Neural cell (in vitro differentiated cells): ENCODE results near the gene THEM5.

Experiments
- EP300 ChIP-seq: fragments of 450-650 bp; conservative IDR thresholded peaks from 2 replicates; pipeline ENCODE4 v1.6.1; 2014; ENCODE audit warnings: antibody characterized with exemption, mild to moderate bottlenecking, moderate library complexity; ENCODE audit not compliant: poor library complexity, severe bottlenecking
- MXI1 ChIP-seq: fragments of 450-650 bp; conservative IDR thresholded peaks from 2 replicates; pipeline ENCODE4 v1.6.1; 2014; ENCODE audit warnings: antibody characterized with exemption, mild to moderate bottlenecking; ENCODE audit not compliant: poor library complexity, severe bottlenecking
- RAD21 ChIP-seq: fragments of 450-650 bp; conservative IDR thresholded peaks from 2 replicates; pipeline ENCODE4 v1.6.1; 2014; ENCODE audit warnings: antibody characterized with exemption, mild to moderate bottlenecking, moderate library complexity
- TAF1 ChIP-seq: IDR thresholded peaks from 2 replicates; pipeline ENCODE4 v1.6.1; 2012; ENCODE audit warnings: low read depth
- TF ChIP-seq, protein P1 (sequence below): fragments of 450-650 bp; IDR thresholded peaks from 2 replicates; pipeline ENCODE4 v1.5.1; 2014; ENCODE audit warnings: antibody characterized with exemption, mild to moderate bottlenecking, moderate library complexity; ENCODE audit not compliant: poor library complexity, severe bottlenecking
- TF ChIP-seq, protein P2 (sequence below): IDR thresholded peaks from 2 replicates; pipeline ENCODE4 v1.6.1; 2012; ENCODE audit warnings: borderline replicate concordance

DNA sequence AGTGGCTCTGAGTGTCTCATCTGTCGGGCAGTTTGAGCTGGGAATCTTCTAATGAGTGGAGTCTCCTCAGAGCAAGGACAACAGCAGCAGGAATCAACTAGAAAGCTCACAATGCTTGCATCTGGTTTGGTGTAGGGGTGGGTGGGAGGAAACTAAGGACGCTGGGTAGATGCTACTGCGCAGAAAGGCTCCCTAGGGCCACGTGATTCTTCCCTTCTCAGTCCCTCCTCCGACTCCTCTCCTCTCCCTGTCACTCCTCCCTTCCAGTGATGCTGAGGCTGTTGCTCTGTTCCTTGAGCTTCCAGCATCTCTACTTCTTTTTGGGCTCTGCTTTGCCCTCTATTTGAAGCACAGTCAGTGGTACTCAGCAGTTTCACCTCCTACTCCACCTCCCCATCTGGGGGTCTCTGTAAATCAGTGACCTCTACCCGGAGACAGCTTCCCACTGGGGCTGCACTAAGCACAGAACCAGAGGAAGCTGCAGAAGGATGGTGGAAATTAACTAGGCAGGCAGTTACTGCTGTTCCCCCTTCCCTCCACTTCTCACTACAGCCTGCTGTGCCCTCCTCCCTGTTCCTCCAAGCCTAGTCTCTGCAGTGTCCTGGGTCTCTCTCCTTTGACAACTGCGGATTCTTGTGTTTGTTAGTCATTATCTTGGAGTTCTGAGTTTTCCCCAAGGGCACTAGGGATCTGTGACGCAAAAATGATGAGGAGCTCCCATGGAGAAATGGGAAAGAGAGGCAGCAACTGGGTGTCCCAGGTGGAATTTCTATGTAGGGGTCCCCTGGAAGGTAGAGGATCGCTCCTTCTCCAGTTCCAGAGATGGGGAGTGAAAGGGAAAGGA lies 54.1 kb downstream of the THEM5 start:
- TF ChIP-seq, protein P1, sequence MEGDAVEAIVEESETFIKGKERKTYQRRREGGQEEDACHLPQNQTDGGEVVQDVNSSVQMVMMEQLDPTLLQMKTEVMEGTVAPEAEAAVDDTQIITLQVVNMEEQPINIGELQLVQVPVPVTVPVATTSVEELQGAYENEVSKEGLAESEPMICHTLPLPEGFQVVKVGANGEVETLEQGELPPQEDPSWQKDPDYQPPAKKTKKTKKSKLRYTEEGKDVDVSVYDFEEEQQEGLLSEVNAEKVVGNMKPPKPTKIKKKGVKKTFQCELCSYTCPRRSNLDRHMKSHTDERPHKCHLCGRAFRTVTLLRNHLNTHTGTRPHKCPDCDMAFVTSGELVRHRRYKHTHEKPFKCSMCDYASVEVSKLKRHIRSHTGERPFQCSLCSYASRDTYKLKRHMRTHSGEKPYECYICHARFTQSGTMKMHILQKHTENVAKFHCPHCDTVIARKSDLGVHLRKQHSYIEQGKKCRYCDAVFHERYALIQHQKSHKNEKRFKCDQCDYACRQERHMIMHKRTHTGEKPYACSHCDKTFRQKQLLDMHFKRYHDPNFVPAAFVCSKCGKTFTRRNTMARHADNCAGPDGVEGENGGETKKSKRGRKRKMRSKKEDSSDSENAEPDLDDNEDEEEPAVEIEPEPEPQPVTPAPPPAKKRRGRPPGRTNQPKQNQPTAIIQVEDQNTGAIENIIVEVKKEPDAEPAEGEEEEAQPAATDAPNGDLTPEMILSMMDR = no peak
- TF ChIP-seq, protein P2, sequence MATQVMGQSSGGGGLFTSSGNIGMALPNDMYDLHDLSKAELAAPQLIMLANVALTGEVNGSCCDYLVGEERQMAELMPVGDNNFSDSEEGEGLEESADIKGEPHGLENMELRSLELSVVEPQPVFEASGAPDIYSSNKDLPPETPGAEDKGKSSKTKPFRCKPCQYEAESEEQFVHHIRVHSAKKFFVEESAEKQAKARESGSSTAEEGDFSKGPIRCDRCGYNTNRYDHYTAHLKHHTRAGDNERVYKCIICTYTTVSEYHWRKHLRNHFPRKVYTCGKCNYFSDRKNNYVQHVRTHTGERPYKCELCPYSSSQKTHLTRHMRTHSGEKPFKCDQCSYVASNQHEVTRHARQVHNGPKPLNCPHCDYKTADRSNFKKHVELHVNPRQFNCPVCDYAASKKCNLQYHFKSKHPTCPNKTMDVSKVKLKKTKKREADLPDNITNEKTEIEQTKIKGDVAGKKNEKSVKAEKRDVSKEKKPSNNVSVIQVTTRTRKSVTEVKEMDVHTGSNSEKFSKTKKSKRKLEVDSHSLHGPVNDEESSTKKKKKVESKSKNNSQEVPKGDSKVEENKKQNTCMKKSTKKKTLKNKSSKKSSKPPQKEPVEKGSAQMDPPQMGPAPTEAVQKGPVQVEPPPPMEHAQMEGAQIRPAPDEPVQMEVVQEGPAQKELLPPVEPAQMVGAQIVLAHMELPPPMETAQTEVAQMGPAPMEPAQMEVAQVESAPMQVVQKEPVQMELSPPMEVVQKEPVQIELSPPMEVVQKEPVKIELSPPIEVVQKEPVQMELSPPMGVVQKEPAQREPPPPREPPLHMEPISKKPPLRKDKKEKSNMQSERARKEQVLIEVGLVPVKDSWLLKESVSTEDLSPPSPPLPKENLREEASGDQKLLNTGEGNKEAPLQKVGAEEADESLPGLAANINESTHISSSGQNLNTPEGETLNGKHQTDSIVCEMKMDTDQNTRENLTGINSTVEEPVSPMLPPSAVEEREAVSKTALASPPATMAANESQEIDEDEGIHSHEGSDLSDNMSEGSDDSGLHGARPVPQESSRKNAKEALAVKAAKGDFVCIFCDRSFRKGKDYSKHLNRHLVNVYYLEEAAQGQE = no peak
- TF ChIP-seq MXI1 (no peak), TAF1 (no peak), EP300 (no peak), RAD21 (no peak)
